Fibroblast of villous mesenchyme (primary cell): ENCODE measurements around the gene ITPRIP. TPM values are rescaled to one million over a fixed set of nuclear protein-coding genes. Genes with fewer than 3 reads are reported as not detected.

Experiments
- DNase-seq: peaks from one replicate; pipeline ENCODE4 v3.0.0-alpha.2; 2010; ENCODE audit warnings: low read depth
- H3K4me3 ChIP-seq: 2 replicates; pipeline ENCODE4 v1.5.1; 2011; ENCODE audit warnings: low read depth, mild to moderate bottlenecking, low read length
- CTCF ChIP-seq: IDR thresholded peaks from 2 replicates; pipeline ENCODE4 v1.5.1; 2012; ENCODE audit warnings: low read depth, mild to moderate bottlenecking, low read length; ENCODE audit not compliant: insufficient read depth
- small RNA-seq: library from RNA; depleted of rRNA; stranded (forward); fragments of <200 nt; gene quantifications from one replicate; pipeline ENCODE3, GENCODE V24; 2012
- total RNA-seq: library from RNA; depleted of rRNA; stranded (reverse); fragments of >200 nt; gene quantifications from 2 replicates; pipeline ENCODE4 v1.2.3, GENCODE V29; 2012

The ITPRIP gene
- total RNA-seq, 1 donor: 9.9 TPM

GRCh38 chr10:104259999-104260774 lies 78.1 kb downstream of the ITPRIP start:
- no peak overlapping the region for H3K4me3 ChIP-seq
- peak; percentile 35 for DNase-seq
- TF ChIP-seq CTCF: no peak

Small RNA genes lying within 50 kb of the gene (small RNA-seq; reads per million reads assigned to genes)
- not detected for gene MIR4482

Other genes starting within 250 kb of the ITPRIP start
- gene SFR1, start 216.3 kb downstream of the ITPRIP start, total RNA-seq: 6.1 and 8.2 TPM in 2 replicates
- gene CFAP43, start 106.1 kb downstream of the ITPRIP start, total RNA-seq: under 0.01 TPM in 1 of 2 replicates, not detected in the other
- 156 and 175 TPM in 2 replicates for gene GSTO1, start 83.6 kb downstream of the ITPRIP start, total RNA-seq
- 1.9 and 2.2 TPM in 2 replicates for gene GSTO2, start 69.3 kb downstream of the ITPRIP start, total RNA-seq
- gene CFAP58, start 15.4 kb upstream of the ITPRIP start, total RNA-seq: 0.43 and 0.64 TPM in 2 replicates